SU-DHL-6 (cell line): ENCODE results near the gene MMP24OS.

Source experiments
- H2AFZ ChIP-seq: fragments of 200-600 bp; sonication (generic); 2 replicates; pipeline ENCODE4 v1.6.1; 2014; ENCODE audit warnings: low read depth, mild to moderate bottlenecking, moderate library complexity, mixed read lengths, antibody characterized with exemption, low read length; ENCODE audit not compliant: severe bottlenecking
- H3F3A ChIP-seq: fragments of 200-600 bp; shearing (Covaris generic); 2 replicates; pipeline ENCODE4 v1.6.0; 2016; ENCODE audit warnings: antibody characterized with exemption, mild to moderate bottlenecking; ENCODE audit not compliant: insufficient read depth
- H3K27ac ChIP-seq: fragments of 200-600 bp; sonication (generic); 2 replicates; pipeline ENCODE4 v1.5.1; 2016; ENCODE audit warnings: low read depth, mild to moderate bottlenecking, low read length, moderate library complexity, mixed read lengths
- H3K27me3 ChIP-seq: fragments of 200-600 bp; sonication (generic), shearing (Covaris generic); 2 replicates; pipeline ENCODE4 v1.6.0; 2014; ENCODE audit warnings: mild to moderate bottlenecking, low read length
- H3K36me3 ChIP-seq: fragments of 200-600 bp; sonication (generic); 2 replicates; pipeline ENCODE4 v1.6.1; 2014; ENCODE audit warnings: mild to moderate bottlenecking, low read length, mixed read lengths
- H3K4me2 ChIP-seq: fragments of 300-600, 200-600 bp; shearing (Covaris generic), sonication (generic); 2 replicates; pipeline ENCODE4 v1.6.0; 2014; ENCODE audit warnings: low read length, low read depth, mild to moderate bottlenecking; ENCODE audit not compliant: poor library complexity, severe bottlenecking
- H3K4me3 ChIP-seq: fragments of 200-600 bp; sonication (generic); 2 replicates; pipeline ENCODE4 v1.5.1; 2014; ENCODE audit warnings: antibody characterized with exemption, low read length, mild to moderate bottlenecking, mixed read lengths; ENCODE audit not compliant: insufficient read depth, poor library complexity, severe bottlenecking
- H3K79me2 ChIP-seq: fragments of 200-600 bp; sonication (generic); 2 replicates; pipeline ENCODE4 v1.6.1; 2014; ENCODE audit warnings: mild to moderate bottlenecking, low read length, moderate library complexity; ENCODE audit not compliant: insufficient read depth
- H3K9ac ChIP-seq: fragments of 200-600 bp; sonication (generic); 2 replicates; pipeline ENCODE4 v1.7.0; 2014; ENCODE audit warnings: mild to moderate bottlenecking, low read length
- H3K9me2 ChIP-seq: fragments of 200-600 bp; sonication (generic); replicated peaks from 2 replicates; pipeline ENCODE4 v1.6.1; 2014; ENCODE audit warnings: low read length; ENCODE audit not compliant: insufficient read depth
- H3K9me3 ChIP-seq: fragments of 200-600 bp; sonication (generic); 2 replicates; pipeline ENCODE4 v1.6.1; 2014; ENCODE audit warnings: low read length, mixed read lengths; ENCODE audit not compliant: insufficient read depth
- H4K20me1 ChIP-seq: fragments of 200-600 bp; sonication (generic); 2 replicates; pipeline ENCODE4 v1.6.1; 2014; ENCODE audit warnings: low read depth, mild to moderate bottlenecking, antibody characterized with exemption, low read length, moderate library complexity, mixed read lengths
- EZH2phosphoT487 ChIP-seq: fragments of 200-600 bp; sonication (generic), shearing (Covaris generic); conservative IDR thresholded peaks from 2 replicates; pipeline ENCODE4 v1.6.1; 2018; ENCODE audit warnings: mild to moderate bottlenecking, antibody characterized with exemption, low read length, moderate library complexity, mixed read lengths
- TF ChIP-seq, protein P1 (sequence below): fragments of 200-600 bp; sonication (generic); IDR thresholded peaks from one replicate; pipeline ENCODE4 v1.5.1; 2017; ENCODE audit warnings: antibody characterized with exemption, mild to moderate bottlenecking, low read length, moderate library complexity; ENCODE audit not compliant: insufficient read depth, poor library complexity, severe bottlenecking

The MMP24OS gene

DNA sequence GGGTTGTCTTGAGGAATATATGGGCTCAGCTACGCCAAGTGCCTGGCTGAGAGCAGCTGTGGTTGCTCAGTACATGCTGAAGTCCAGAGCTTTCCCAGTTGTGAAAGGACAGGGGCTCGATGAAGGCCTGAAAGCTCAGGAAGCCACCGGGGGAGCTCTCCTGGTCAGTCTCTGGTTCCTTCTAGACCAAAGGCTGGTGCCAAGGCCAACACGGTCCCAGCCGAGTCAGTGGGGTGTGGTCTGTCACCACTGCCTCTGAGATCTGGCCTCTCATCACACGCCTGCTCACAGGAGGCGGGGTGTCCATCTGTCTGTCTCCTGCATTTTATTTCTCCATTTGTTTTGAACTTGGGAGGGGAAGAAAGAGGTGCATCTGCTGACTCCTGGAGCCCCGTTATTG lies 19.2 kb upstream of the MMP24OS start:
- no peaks in the 10 kb centered on the region for H3K9me3 ChIP-seq
- H2AFZ ChIP-seq: no peak overlapping the region
- no peaks in the 10 kb centered on the region for H3K36me3 ChIP-seq
- no peaks in the 10 kb centered on the region for H3K79me2 ChIP-seq
- no peaks in the 10 kb centered on the region for H3K27me3 ChIP-seq
- TF ChIP-seq, protein P1, sequence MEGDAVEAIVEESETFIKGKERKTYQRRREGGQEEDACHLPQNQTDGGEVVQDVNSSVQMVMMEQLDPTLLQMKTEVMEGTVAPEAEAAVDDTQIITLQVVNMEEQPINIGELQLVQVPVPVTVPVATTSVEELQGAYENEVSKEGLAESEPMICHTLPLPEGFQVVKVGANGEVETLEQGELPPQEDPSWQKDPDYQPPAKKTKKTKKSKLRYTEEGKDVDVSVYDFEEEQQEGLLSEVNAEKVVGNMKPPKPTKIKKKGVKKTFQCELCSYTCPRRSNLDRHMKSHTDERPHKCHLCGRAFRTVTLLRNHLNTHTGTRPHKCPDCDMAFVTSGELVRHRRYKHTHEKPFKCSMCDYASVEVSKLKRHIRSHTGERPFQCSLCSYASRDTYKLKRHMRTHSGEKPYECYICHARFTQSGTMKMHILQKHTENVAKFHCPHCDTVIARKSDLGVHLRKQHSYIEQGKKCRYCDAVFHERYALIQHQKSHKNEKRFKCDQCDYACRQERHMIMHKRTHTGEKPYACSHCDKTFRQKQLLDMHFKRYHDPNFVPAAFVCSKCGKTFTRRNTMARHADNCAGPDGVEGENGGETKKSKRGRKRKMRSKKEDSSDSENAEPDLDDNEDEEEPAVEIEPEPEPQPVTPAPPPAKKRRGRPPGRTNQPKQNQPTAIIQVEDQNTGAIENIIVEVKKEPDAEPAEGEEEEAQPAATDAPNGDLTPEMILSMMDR: no peak
- no peak for TF ChIP-seq EZH2phosphoT487
- H3K9ac ChIP-seq: no peak overlapping the region
- H3K9me2 ChIP-seq: no peaks in the 10 kb centered on the region
- no peaks in the 10 kb centered on the region for H3F3A ChIP-seq
- H3K4me3 ChIP-seq: no peak overlapping the region
- H3K27ac ChIP-seq: no peak overlapping the region
- no peaks in the 10 kb centered on the region for H4K20me1 ChIP-seq
- no peak overlapping the region for H3K4me2 ChIP-seq

DNA sequence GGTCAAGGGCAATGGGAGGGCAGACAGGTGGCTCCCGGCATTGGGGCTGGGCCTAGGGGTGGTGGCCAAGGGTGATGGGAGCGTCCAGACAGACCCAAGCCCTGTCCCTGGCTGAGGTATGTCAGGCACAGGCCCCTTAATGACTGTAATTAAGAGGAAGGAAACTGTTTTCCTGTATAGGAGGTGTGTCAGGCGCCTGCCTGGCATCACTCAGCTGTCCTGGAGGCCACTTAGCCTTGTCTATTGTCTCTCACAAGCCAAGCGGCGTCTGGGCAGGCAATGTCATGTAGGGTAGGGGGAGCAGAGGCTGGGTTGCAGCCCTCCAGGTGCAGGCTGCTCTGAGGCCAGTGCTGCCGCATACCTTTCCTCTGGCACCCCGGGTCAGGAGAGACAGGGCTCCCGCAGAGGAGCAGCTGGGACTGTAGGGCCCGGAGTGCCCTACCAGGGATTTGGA lies 18.2 kb upstream of the MMP24OS start:
- H3F3A ChIP-seq: no peaks in the 10 kb centered on the region
- no peak for TF ChIP-seq EZH2phosphoT487
- TF ChIP-seq, protein P1: no peak
- H4K20me1 ChIP-seq: no peaks in the 10 kb centered on the region
- H3K9me3 ChIP-seq: no peaks in the 10 kb centered on the region
- H3K9me2 ChIP-seq: no peaks in the 10 kb centered on the region
- no peaks in the 10 kb centered on the region for H3K27me3 ChIP-seq
- no peak overlapping the region for H3K9ac ChIP-seq
- no peak overlapping the region for H3K4me2 ChIP-seq
- H2AFZ ChIP-seq: no peak overlapping the region
- H3K27ac ChIP-seq: no peak overlapping the region
- H3K36me3 ChIP-seq: no peaks in the 10 kb centered on the region
- no peaks in the 10 kb centered on the region for H3K79me2 ChIP-seq
- H3K4me3 ChIP-seq: no peak overlapping the region

DNA sequence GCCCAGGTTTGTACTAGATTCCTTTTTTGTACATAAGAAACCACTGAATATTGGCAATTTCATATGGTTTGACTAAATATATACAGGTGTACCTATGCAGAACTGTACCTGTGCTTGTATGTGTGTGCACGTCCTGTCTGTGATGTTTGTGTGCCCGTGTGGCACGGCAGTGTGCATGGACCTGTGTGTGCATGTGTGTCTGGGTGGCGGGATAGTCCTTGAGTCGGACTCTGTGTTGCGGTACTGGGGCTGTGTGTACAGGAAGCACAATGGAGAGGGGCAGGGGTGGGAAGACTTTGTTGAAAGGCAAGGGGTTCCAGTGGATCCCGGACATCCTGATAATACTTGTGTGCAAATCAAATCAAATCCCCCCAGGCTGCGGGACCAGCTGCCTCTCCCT lies 17.8 kb upstream of the MMP24OS start:
- H3F3A ChIP-seq: no peaks in the 10 kb centered on the region
- TF ChIP-seq, protein P1: no peak
- no peak for TF ChIP-seq EZH2phosphoT487
- H3K36me3 ChIP-seq: no peaks in the 10 kb centered on the region
- no peak overlapping the region for H3K4me3 ChIP-seq
- H3K9me2 ChIP-seq: no peaks in the 10 kb centered on the region
- H3K79me2 ChIP-seq: no peaks in the 10 kb centered on the region
- no peak overlapping the region for H3K4me2 ChIP-seq
- H3K9me3 ChIP-seq: no peaks in the 10 kb centered on the region
- H3K9ac ChIP-seq: no peak overlapping the region
- H4K20me1 ChIP-seq: no peaks in the 10 kb centered on the region
- H3K27ac ChIP-seq: no peak overlapping the region
- H3K27me3 ChIP-seq: no peaks in the 10 kb centered on the region
- H2AFZ ChIP-seq: no peak overlapping the region

DNA sequence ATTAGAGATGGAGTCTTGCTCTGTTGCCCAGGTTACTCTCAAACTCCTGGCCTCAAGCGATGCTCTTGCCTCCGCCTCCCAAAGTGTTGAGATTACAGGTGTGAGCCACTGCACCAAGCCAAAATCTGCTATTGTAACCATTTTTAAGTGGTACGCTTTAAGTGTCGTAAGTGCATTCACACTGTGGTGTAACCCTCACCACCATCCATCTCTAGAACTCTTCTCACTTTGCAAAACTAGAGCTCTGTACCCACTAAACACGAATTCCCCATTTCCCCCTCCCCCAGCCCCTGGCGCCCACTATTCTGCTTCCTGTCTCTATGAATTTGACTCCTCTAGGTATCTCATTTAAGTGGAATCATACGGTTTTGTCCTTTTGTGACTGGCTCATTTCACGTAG lies 17.1 kb upstream of the MMP24OS start:
- H3K27me3 ChIP-seq: no peaks in the 10 kb centered on the region
- no peaks in the 10 kb centered on the region for H3K36me3 ChIP-seq
- H3K4me3 ChIP-seq: no peak overlapping the region
- TF ChIP-seq, protein P1: no peak
- no peak for TF ChIP-seq EZH2phosphoT487
- no peak overlapping the region for H2AFZ ChIP-seq
- no peaks in the 10 kb centered on the region for H3F3A ChIP-seq
- no peaks in the 10 kb centered on the region for H3K79me2 ChIP-seq
- H3K27ac ChIP-seq: no peak overlapping the region
- no peaks in the 10 kb centered on the region for H3K9me2 ChIP-seq
- H4K20me1 ChIP-seq: no peaks in the 10 kb centered on the region
- H3K9ac ChIP-seq: no peak overlapping the region
- H3K9me3 ChIP-seq: no peaks in the 10 kb centered on the region
- H3K4me2 ChIP-seq: no peak overlapping the region
